Activated B cell treated with CpG ODN at 0.5 μM for 24 hours (primary cell): ENCODE data around the gene RNF121. TPM values are rescaled to one million over a fixed set of nuclear protein-coding genes. Genes with fewer than 3 reads are reported as not detected.
A peak's percentile ranks its signal among the peaks of the same experiment; 100 is the strongest.

Experiments used
- ATAC-seq: fragments of 200-7000 bp; cut with Tn5 transposase; one replicate; pipeline ENCODE4 v1.10.0; 2021; ENCODE audit warnings: low read depth, mild to moderate bottlenecking, moderate library complexity
- CTCF ChIA-PET: fragments of 350-600 bp; sonication (Branson Sonifier 250); formaldehyde crosslinking; loops from one replicate; lab custom pipeline; 2021; ENCODE audit warnings: antibody characterized with exemption; lab: Charles Lee
- POLR2A ChIA-PET: fragments of 350-600 bp; sonication (Branson Sonifier 250); formaldehyde crosslinking; loops from one replicate; lab custom pipeline; 2021; ENCODE audit warnings: antibody characterized with exemption; lab: Charles Lee
- DNase-seq: peaks from one replicate; pipeline ENCODE4 v3.0.0; 2022
- H3K27ac Mint-ChIP-seq: one replicate; pipeline ENCODE4 v1.8.0; 2020; ENCODE audit warnings: mixed read lengths
- H3K27me3 Mint-ChIP-seq: one replicate; pipeline ENCODE4 v1.8.0; 2021; ENCODE audit warnings: mixed read lengths
- H3K36me3 Mint-ChIP-seq: one replicate; pipeline ENCODE4 v1.8.0; 2021; ENCODE audit warnings: low read depth, mixed read lengths
- H3K4me1 Mint-ChIP-seq: one replicate; pipeline ENCODE4 v1.8.0; 2021; ENCODE audit warnings: mixed read lengths
- H3K4me3 Mint-ChIP-seq: one replicate; pipeline ENCODE4 v1.8.0; 2020; ENCODE audit warnings: mild to moderate bottlenecking, mixed read lengths
- H3K9me3 Mint-ChIP-seq: one replicate; pipeline ENCODE4 v1.8.0; 2020; ENCODE audit warnings: mixed read lengths
- intact Hi-C: fragments of 100-400 bp; cut with micrococcal nuclease; formaldehyde crosslinking; loops from one replicate; pipeline ENCODE4 v1.15.1; 2024
- total RNA-seq: library from RNA; stranded (reverse); gene quantifications from 2 replicates; pipeline ENCODE4 v1.2.3, GENCODE V29; 2022
- TF ChIP-seq, protein P1 (sequence below): fragments of 200-600 bp; IDR thresholded peaks from one replicate; pipeline ENCODE4 v1.8.0; 2022; ENCODE audit warnings: antibody characterized with exemption, mild to moderate bottlenecking

RNF121 gene
- total RNA-seq, 1 donor from 2014 or later: 47.4 TPM

DNA sequence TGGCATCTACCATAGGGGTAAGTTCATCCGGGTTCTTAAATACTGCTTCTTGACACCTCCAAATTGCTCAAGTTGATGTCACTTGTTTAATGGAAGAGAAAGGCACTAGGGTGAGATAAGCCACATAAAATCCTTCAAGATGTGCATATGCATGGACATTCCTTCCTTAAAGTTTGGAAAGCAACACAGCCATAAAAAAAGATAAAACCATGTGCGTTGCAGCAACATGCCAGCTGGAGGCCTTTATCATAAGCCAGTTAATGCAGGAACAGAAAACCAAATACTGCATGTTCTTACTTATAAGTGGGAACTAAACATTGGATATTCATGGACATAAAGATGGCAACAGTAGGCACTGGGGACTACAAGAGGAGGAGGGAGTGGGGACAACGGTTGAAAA lies 61.9 kb downstream of the RNF121 start:
- intact Hi-C loops: loop anchor here (1.0 to 2.0 kb wide), 3 partner anchors 12 to 62 kb away; partner anchors contain the start of genes RNF121 and XNDC1N
- TF ChIP-seq, protein P1, sequence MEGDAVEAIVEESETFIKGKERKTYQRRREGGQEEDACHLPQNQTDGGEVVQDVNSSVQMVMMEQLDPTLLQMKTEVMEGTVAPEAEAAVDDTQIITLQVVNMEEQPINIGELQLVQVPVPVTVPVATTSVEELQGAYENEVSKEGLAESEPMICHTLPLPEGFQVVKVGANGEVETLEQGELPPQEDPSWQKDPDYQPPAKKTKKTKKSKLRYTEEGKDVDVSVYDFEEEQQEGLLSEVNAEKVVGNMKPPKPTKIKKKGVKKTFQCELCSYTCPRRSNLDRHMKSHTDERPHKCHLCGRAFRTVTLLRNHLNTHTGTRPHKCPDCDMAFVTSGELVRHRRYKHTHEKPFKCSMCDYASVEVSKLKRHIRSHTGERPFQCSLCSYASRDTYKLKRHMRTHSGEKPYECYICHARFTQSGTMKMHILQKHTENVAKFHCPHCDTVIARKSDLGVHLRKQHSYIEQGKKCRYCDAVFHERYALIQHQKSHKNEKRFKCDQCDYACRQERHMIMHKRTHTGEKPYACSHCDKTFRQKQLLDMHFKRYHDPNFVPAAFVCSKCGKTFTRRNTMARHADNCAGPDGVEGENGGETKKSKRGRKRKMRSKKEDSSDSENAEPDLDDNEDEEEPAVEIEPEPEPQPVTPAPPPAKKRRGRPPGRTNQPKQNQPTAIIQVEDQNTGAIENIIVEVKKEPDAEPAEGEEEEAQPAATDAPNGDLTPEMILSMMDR: no peak
- Mint-ChIP-seq H3K4me3 (no peak overlapping the region), H3K27me3 (no peaks in the 10 kb centered on the region), H3K27ac (peak overlapping the region; percentile 82), H3K9me3 (no peaks in the 10 kb centered on the region), H3K4me1 (peaks cover 65% of the 10 kb centered on the region), H3K36me3 (peaks cover 15% of the 10 kb centered on the region)
- ATAC-seq (no peak), DNase-seq (no peak)
- POLR2A ChIA-PET: interaction anchor here (1.5 to 2.0 kb wide), 3 partner anchors 12 to 62 kb away, joined by 3 to 9 read pairs (median 8); partner anchors contain the start of genes RNF121 and XNDC1N
- CTCF ChIA-PET: interaction anchor here (1.4 kb wide), 1 partner anchor 193 kb away, joined by 3 read pairs; no protein-coding TSS in a partner anchor

DNA sequence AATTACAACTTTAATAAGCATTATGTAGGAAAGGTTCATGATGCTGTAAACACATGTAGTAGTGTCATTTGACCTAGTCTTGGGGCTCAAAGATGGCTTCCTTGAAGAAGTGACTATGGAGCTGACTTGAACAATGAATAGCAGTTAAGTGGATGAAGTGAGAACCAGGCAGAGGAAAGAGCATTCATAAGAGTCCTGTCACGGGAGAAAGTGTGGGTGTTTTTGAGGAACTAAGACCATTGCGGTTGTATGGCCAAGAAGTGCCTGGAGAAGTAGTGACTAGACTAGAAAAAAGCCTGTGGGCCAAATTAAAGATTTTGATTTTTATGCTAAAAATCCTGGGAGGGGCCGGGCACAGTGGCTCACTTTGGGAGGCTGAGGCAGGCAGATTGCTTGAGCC lies 62.6 kb downstream of the RNF121 start:
- H3K4me3 Mint-ChIP-seq: peak overlapping the region; percentile 62
- H3K36me3 Mint-ChIP-seq: peaks cover 12% of the 10 kb centered on the region
- H3K9me3 Mint-ChIP-seq: no peaks in the 10 kb centered on the region
- H3K4me1 Mint-ChIP-seq: peaks cover 60% of the 10 kb centered on the region
- intact Hi-C loops: loop anchor here (1.0 to 2.0 kb wide), 3 partner anchors 13 to 63 kb away; partner anchors contain the start of genes RNF121 and XNDC1N
- H3K27ac Mint-ChIP-seq: peak overlapping the region; percentile 82
- TF ChIP-seq, protein P1: no peak
- POLR2A ChIA-PET: interaction anchor here (0.6 to 2.0 kb wide), 6 partner anchors 9 to 63 kb away, joined by 3 to 9 read pairs (median 5); partner anchors contain the start of genes RNF121 and XNDC1N
- no peaks in the 10 kb centered on the region for H3K27me3 Mint-ChIP-seq
- CTCF ChIA-PET: interaction anchor here (1.4 kb wide), 1 partner anchor 192 kb away, joined by 3 read pairs; no protein-coding TSS in a partner anchor
- peak; percentile 82 for ATAC-seq
- no peak for DNase-seq

DNA sequence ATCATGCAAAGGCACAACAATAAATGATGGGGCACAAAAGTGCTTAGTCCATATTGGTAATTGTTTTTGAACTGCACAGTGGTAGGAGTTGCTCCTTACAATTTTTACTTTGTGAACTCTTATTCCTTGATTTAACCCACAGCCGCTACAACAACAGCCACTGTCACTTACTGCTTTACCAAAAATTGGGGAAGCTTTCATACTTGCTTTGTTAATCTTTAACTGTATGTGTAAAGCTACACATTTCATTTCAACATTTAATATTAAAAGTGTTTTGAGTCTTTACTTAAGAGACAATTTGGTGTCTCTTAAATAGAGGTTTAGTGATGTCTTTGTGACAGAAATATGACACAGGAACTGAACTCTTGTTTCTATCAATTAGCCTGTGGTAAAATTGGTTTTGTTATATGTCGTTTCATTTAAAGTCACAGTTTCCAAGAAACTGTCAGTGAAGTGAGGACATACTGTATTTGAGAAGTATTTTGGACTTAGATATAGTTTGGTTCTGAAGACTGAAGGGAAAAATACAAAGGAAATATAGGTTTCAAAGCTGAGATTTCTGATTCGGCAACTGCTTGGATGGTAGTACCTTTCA lies 63.4 kb downstream of the RNF121 start:
- H3K27ac Mint-ChIP-seq: peak overlapping the region; percentile 82
- no peaks in the 10 kb centered on the region for H3K9me3 Mint-ChIP-seq
- no peak for DNase-seq
- H3K27me3 Mint-ChIP-seq: no peaks in the 10 kb centered on the region
- intact Hi-C loops: no loop called here
- ChIA-PET CTCF (interaction anchor here (1.4 kb wide), 1 partner anchor 191 kb away, joined by 3 read pairs; no protein-coding TSS in a partner anchor), POLR2A (interaction anchor here (0.6 to 2.0 kb wide), 7 partner anchors 8 to 99 kb away, joined by 3 to 9 read pairs (median 4); partner anchors contain the start of genes RNF121 and XNDC1N)
- peaks cover 13% of the 10 kb centered on the region for H3K36me3 Mint-ChIP-seq
- ATAC-seq: no peak
- TF ChIP-seq, protein P1: no peak
- peak overlapping the region; percentile 62 for H3K4me3 Mint-ChIP-seq
- H3K4me1 Mint-ChIP-seq: peaks cover 59% of the 10 kb centered on the region

DNA sequence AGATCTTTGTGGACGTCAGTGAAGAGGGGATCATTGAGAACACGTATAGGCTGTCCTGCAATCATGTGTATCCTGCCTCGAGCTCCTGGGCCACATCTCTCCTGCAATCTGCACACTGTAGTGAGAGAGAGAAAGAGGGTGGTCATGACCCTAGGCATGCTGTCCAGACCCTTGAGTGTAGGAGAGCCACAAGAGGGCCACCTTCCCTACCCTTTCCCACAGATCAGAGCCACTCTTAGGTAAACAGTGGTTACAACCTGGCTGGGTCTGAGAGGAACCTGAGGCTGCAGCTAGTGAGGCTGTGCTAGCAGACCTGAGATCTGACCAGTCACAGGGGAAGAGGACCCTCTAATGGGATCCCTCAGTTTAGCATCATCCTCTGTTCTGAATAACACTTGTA lies 65.9 kb downstream of the RNF121 start:
- peaks cover 12% of the 10 kb centered on the region for H3K36me3 Mint-ChIP-seq
- ChIA-PET CTCF (interaction anchor here (1.7 to 2.5 kb wide), 2 partner anchors 17 to 96 kb away, joined by 7 to 9 read pairs; no protein-coding TSS in a partner anchor), POLR2A (interaction anchor here (0.5 to 5.1 kb wide), 4 partner anchors 9 to 231 kb away, joined by 3 to 19 read pairs (median 5); partner anchors contain the start of gene ANAPC15)
- no peak for ATAC-seq
- TF ChIP-seq, protein P1: no peak
- H3K4me3 Mint-ChIP-seq: no peak overlapping the region
- no peaks in the 10 kb centered on the region for H3K9me3 Mint-ChIP-seq
- H3K27me3 Mint-ChIP-seq: no peaks in the 10 kb centered on the region
- peak overlapping the region; percentile 9 for H3K27ac Mint-ChIP-seq
- intact Hi-C loops: loop anchor here (2.0 kb wide), 1 partner anchor 14 kb away; no protein-coding TSS in a partner anchor
- H3K4me1 Mint-ChIP-seq: peaks cover 77% of the 10 kb centered on the region
- DNase-seq: no peak
